ENCODE results near the gene SPCS2.
"Not testable (repeated sequence)": the region's sequence is repeated elsewhere in the genome, so short reads cannot be mapped to it uniquely, and the experiment has no call there.

SPCS2 gene

DNA sequence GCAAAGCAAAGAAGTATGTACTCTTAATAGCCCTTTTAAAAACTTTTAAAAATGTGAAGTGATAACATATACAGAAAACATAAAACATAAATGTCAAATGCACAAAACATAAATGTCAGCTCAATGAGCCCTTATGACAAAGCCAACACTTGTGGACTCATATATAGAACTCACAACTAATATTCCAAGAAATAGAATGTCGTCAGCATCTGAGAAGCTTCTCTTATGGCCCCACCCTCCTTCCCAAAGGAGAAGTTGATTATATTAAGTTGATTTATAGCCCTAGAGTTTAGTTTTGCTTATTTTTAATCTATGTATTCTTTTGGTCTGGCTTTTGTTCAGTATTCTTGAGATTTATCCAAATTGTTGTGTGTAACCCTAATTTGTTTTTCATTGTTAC lies 53.5 kb downstream of the SPCS2 start:
- DNase-seq, result no peak

GRCh38 chr11:75004215-75004614 lies 55.1 kb downstream of the SPCS2 start:
- DNase-seq, result no peak

- no peak for DNase-seq
Observed at GRCh38 chr11:75011357-75011756, 62.3 kb downstream of the SPCS2 start.

DNA sequence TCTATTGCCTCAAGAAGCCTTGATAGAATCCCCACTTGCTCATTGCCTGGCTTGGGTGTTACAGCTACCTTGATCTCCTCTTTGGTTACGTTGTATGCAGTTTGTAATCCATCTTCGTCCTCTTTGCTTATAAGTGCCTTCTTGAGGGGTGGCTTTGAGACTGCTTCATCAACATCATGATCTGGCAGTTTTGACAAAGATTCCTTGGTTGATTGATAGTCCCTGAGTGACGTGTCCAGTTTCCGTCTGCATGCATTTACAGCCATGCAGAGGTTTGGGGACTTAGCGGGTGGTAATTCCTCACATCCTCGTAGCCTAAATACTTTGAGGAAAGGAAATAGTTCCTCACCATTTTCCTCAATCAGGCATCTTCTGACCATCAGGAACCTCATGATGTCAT lies 62.8 kb downstream of the SPCS2 start:
- no peak for DNase-seq

- no peak for DNase-seq
Observed at GRCh38 chr11:75013051-75013450, 64.0 kb downstream of the SPCS2 start.

DNA sequence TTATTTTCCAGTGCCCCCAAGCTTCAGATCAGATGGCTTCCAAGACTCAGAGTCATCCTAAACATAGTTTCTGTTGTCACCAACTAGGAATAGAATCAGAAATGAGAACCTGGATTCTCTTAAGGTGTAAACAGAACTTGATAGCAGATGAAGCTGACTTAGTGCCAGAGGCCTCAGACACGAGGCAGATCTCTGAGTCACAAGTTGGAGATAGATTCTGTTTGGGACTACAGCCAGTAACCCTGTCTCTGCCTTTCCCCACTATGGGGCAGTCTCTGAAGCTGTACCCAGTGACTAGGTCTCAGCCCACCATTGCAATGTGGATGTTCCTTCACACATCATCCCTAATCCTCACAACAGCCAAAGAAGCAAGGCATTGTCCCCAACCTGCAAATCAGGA lies 65.1 kb downstream of the SPCS2 start:
- DNase-seq, result no peak

- not testable (repeated sequence) for DNase-seq
Observed at GRCh38 chr11:75019200-75019599, 70.1 kb downstream of the SPCS2 start.

- not testable (repeated sequence) for DNase-seq
Observed at GRCh38 chr11:75020328-75020727, 71.3 kb downstream of the SPCS2 start.

GRCh38 chr11:75022296-75022695 lies 73.2 kb downstream of the SPCS2 start:
- DNase-seq, result no peak

GRCh38 chr11:75022759-75023396 lies 73.8 kb downstream of the SPCS2 start:
- peak; percentile 78 for DNase-seq

GRCh38 chr11:75023446-75024067 lies 74.5 kb downstream of the SPCS2 start:
- DNase-seq, result no peak

GRCh38 chr11:75024068-75024449 lies 75.0 kb downstream of the SPCS2 start:
- DNase-seq, result no peak

- DNase-seq, result no peak
Observed at GRCh38 chr11:75024764-75025211, 75.7 kb downstream of the SPCS2 start.

- DNase-seq, result no peak
Observed at GRCh38 chr11:75025561-75025960, 76.5 kb downstream of the SPCS2 start.

- DNase-seq, result no peak
Observed at GRCh38 chr11:75028321-75028720, 79.3 kb downstream of the SPCS2 start.

Measured in activated naive CD4-positive, alpha-beta T cell treated with Interleukin-2 at 50 U/mL for 16 hours (primary cell).